Ectodermal cell (in vitro differentiated cells): ENCODE measurements around the gene CHPT1.
"Not testable (repeated sequence)": the region's sequence is repeated elsewhere in the genome, so short reads cannot be mapped to it uniquely, and the experiment has no call there.

ENCODE experiments used
- H3K27ac ChIP-seq: 2 replicates; pipeline ENCODE4 v1.7.0; 2013; ENCODE audit warnings: mild to moderate bottlenecking, low read depth, low read length; ENCODE audit not compliant: insufficient read depth, poor library complexity, severe bottlenecking
- H3K27me3 ChIP-seq: 2 replicates; pipeline ENCODE4 v1.7.0; 2013; ENCODE audit warnings: mild to moderate bottlenecking, low read length; ENCODE audit not compliant: insufficient read depth, control insufficient read depth, poor library complexity, severe bottlenecking
- H3K36me3 ChIP-seq: one replicate; pipeline ENCODE4 v1.7.0; 2013; ENCODE audit warnings: low read length; ENCODE audit not compliant: control insufficient read depth, insufficient read depth
- H3K4me1 ChIP-seq: one replicate; pipeline ENCODE4 v1.7.0; 2013; ENCODE audit warnings: low read length; ENCODE audit not compliant: control insufficient read depth, insufficient read depth
- H3K4me3 ChIP-seq: 2 replicates; pipeline ENCODE4 v1.7.0; 2013; ENCODE audit warnings: low read depth, low read length, control low read depth; ENCODE audit not compliant: insufficient read depth
- H3K9me3 ChIP-seq: 2 replicates; pipeline ENCODE4 v1.7.0; 2013; ENCODE audit warnings: mild to moderate bottlenecking, low read length, moderate library complexity; ENCODE audit not compliant: control insufficient read depth
- WGBS, 2 experiments: methylation state at CpG; one replicate each; pipeline ENCODE4 v1.1.7; 2013; ENCODE audit warnings: missing lambda C conversion rate in 2 of 2; 5-methylcytosine and 5-hydroxymethylcytosine counted together

Gene CHPT1

DNA sequence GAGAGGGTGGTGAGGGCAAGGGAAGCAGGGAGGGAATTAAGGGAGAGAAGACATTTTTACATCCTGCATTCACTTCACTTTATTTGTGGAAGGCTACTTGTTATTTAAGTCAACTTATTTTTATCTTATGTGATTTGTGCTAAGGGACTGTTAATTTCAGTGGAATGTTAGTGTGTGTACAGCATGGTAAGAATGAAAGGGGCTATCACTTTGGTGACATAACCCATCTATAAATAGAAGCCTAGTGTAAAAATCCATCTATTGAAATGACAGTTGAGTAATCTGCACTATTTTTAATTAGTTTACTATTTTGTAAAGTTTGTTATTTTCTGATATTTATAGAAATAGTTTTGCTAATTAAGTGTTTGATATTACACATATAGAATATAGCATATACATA is 16.8 kb upstream of the CHPT1 start:
- H3K9me3 ChIP-seq = no peaks in the 10 kb centered on the region
- no peaks in the 10 kb centered on the region for H3K27me3 ChIP-seq
- no peak overlapping the region for H3K27ac ChIP-seq
- H3K36me3 ChIP-seq = no peaks in the 10 kb centered on the region
- no peaks in the 10 kb centered on the region for H3K4me1 ChIP-seq
- H3K4me3 ChIP-seq = no peak overlapping the region

- H3K27me3 ChIP-seq, H3K27ac ChIP-seq, H3K4me3 ChIP-seq, H3K36me3 ChIP-seq, H3K9me3 ChIP-seq, H3K4me1 ChIP-seq: not testable (repeated sequence)
- WGBS, 2 experiments = 89 to 96% methylated on average over 6 of the region's 6 CpGs
These were observed 15.8 kb upstream of the CHPT1 start for GRCh38 chr12:101681627-101682026.

GRCh38 chr12:101685092-101685491 is 12.3 kb upstream of the CHPT1 start:
- Histone ChIP-seq H3K9me3 (no peaks in the 10 kb centered on the region), H3K27ac (no peak overlapping the region), H3K36me3 (no peaks in the 10 kb centered on the region), H3K4me1 (no peaks in the 10 kb centered on the region), H3K27me3 (no peaks in the 10 kb centered on the region), H3K4me3 (no peak overlapping the region)
- 100% methylated on average over 1 of the region's 1 CpG; no CpG with 5 or more reads in 1 of the 2 experiments for WGBS, 2 experiments

DNA sequence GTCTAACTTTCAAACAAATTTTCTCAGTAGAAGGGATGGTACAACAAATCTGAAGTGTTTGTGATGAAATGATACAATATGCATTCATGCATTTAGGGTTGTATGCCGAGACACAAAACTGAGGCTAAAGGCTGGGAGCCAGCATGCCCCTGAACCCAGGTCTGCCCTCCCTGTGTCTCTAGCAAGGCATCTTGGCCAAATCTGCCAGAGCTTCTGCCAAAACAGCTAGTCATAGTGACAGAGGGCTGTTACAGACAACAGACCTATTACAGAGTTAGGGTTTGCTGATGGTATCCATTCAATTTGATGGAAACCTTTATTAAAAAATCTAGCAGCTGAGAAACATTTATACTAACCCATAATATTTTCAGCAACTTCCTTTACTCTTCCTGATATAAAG is 11.3 kb upstream of the CHPT1 start:
- Histone ChIP-seq H3K27ac (no peak overlapping the region), H3K4me3 (no peak overlapping the region), H3K36me3 (no peaks in the 10 kb centered on the region), H3K27me3 (no peaks in the 10 kb centered on the region), H3K9me3 (no peaks in the 10 kb centered on the region), H3K4me1 (no peaks in the 10 kb centered on the region)
- 93 to 100% methylated on average over 1 of the region's 1 CpG for WGBS, 2 experiments

DNA sequence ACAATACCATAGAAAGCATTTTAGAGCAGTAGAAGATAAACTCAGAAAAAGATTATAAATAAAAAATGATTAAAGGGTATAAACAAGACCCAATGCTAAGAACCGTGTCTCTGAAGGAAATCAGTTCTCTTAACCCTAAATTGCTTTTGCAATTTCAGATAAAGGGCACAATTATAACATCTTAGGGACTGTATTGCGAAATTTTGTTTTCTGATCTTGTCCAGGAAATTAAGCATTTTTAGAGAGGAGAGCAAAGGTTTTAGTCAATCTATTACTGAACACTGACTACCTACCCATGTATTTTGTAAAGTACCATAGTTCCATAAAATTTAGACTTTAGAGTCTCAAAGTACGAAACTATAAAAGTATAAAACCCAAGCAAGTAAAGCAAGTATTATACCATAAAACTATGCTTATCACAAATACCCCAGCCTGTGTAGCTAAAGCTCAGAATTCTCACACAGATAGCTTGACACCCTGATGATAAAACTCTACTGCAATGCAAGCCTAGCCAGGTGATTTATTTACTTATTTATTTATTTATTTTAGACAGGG is 6.8 kb upstream of the CHPT1 start:
- Histone ChIP-seq H3K4me3 (no peak overlapping the region), H3K27me3 (peaks cover 7% of the 10 kb centered on the region), H3K27ac (no peak overlapping the region), H3K36me3 (no peaks in the 10 kb centered on the region), H3K4me1 (no peaks in the 10 kb centered on the region), H3K9me3 (no peaks in the 10 kb centered on the region)
- 51 to 79% methylated on average over 2 to 3 of the region's 3 CpGs for WGBS, 2 experiments

DNA sequence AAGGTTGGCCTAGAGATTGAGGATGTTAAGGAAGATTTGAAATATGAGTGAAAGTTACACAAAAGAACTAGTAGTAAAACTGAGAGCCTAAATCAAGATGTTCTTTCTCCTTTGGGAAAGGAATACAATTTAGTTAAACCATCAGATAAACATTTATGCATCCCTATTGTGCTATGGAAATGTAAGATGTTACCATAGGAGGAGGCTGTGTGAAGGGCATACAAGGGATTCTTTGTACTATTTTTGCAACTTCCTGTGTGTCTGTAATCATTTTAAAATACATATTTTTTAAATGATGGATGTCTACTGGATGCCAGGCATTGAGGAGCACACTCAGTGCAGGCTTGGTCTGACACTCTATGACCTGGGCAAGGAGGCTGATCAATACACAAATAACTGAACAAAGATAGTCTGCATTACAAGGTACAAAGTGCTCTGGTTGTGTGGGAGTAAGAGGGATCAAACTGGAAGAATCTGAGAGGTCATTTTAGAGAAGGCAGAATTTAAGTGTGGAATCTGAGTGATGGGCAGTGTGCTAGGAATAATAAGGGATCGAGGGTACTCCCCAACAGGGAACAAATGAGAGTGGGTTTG is 5.8 kb upstream of the CHPT1 start:
- peaks cover 17% of the 10 kb centered on the region for H3K27me3 ChIP-seq
- H3K4me1 ChIP-seq = no peaks in the 10 kb centered on the region
- H3K36me3 ChIP-seq = no peaks in the 10 kb centered on the region
- no peak overlapping the region for H3K4me3 ChIP-seq
- H3K9me3 ChIP-seq = no peaks in the 10 kb centered on the region
- H3K27ac ChIP-seq = no peak overlapping the region
- 90% methylated on average over 1 of the region's 1 CpG for WGBS, 2 experiments

GRCh38 chr12:101694297-101694848 is 3.1 kb upstream of the CHPT1 start:
- H3K4me1 ChIP-seq = no peaks in the 10 kb centered on the region
- H3K4me3 ChIP-seq = no peak overlapping the region
- H3K27me3 ChIP-seq = peaks cover 32% of the 10 kb centered on the region
- WGBS, 2 experiments = 91 to 100% methylated on average over 2 of the region's 2 CpGs
- H3K36me3 ChIP-seq = no peaks in the 10 kb centered on the region
- H3K27ac ChIP-seq = no peak overlapping the region
- H3K9me3 ChIP-seq = no peaks in the 10 kb centered on the region

DNA sequence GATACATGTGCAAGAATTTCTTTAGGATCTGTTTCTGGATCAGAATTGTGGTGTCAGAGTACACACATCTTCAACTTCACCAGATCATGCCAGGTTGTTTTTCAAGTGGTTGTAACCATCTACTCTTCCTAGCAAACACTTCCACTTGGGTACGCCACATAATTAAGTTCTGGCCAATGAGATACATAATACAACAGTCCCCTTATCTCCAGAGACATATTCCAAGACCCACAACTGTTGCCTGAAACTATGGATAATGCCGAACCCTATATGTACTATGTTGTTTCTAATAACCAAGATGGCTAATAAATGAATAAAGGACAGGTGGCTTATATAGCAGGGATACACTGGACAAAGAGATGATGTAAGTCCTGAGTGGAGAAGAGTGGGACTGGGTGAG is 2.5 kb upstream of the CHPT1 start:
- H3K9me3 ChIP-seq = no peaks in the 10 kb centered on the region
- no peaks in the 10 kb centered on the region for H3K4me1 ChIP-seq
- H3K4me3 ChIP-seq = no peak overlapping the region
- peaks cover 32% of the 10 kb centered on the region for H3K27me3 ChIP-seq
- no peak overlapping the region for H3K27ac ChIP-seq
- 97 to 100% methylated on average over 1 to 2 of the region's 2 CpGs for WGBS, 2 experiments
- no peaks in the 10 kb centered on the region for H3K36me3 ChIP-seq

- no peaks in the 10 kb centered on the region for H3K36me3 ChIP-seq
- peaks cover 32% of the 10 kb centered on the region for H3K27me3 ChIP-seq
- H3K27ac ChIP-seq = no peak overlapping the region
- H3K9me3 ChIP-seq = no peaks in the 10 kb centered on the region
- H3K4me1 ChIP-seq = no peaks in the 10 kb centered on the region
- 90% methylated on average over 1 of the region's 1 CpG for WGBS, 2 experiments
- no peak overlapping the region for H3K4me3 ChIP-seq
These were observed 1.7 kb upstream of the CHPT1 start for GRCh38 chr12:101695706-101696105.

DNA sequence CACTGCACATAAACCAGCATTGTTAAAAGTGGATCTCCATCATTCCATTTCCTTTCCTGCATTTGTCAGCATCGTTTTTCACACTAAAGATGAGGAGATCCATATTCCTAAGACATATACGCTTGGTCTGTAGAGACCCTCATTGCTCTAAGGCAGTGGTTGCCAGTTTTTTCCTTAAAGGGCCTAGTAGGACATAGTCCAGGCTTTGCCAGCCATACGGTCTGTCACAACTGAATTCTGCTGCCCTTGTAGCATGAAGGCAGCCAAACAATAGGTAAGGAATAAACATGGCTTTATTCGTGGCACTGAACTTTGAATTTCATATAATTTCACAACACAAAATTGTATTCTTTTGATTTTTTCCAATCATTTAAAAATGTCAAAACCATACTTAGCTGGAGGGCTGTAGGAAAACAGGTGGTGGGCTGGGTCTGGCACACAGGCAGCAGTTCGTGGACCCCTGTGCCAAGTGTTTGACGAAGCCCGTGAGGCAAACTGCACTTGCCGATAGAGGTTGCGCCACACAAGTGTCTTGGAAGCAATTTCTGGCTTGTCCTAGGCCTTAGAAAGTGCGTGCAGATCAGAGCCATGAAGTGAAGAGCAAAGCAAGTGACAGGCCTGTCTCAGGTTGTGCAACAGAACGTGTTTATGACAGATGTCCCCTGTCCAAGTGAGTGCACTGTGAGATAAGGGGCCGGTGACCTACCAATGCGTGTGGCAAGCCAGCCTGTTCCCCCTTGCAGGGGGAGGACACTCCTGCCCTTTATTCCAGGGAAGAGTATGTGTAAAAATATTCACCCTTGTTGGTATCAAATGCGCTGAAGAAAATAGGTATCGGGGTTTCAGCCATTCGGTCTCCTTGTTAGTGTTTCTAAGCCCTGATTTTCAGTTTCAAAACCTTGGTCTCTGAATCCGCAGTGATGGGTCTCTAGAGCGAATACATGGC is 916 bp upstream of the CHPT1 start:
- 46 to 50% methylated on average over 18 of the region's 18 CpGs for WGBS, 2 experiments
- H3K27me3 ChIP-seq = peaks cover 32% of the 10 kb centered on the region
- peak overlapping the region; percentile 76 for H3K4me3 ChIP-seq
- H3K9me3 ChIP-seq = no peaks in the 10 kb centered on the region
- no peaks in the 10 kb centered on the region for H3K4me1 ChIP-seq
- H3K27ac ChIP-seq = no peak overlapping the region
- H3K36me3 ChIP-seq = no peaks in the 10 kb centered on the region
